Esophagus muscularis mucosa (tissue), 4 donors: Measurements from ENCODE around the gene PITPNB. TPM values are rescaled to one million over a fixed set of nuclear protein-coding genes. Genes with fewer than 3 reads are reported as not detected.

Source experiments
- DNase-seq: peaks from one replicate; pipeline ENCODE4 v3.0.0-alpha.2; 2017; ENCODE audit errors: extremely low spot score
- H3K27ac ChIP-seq, 4 donors: fragments of 200-600 bp; sonication (generic); replicated peaks in 1 of 4; 1 replicate in 3 of 4; 2 replicates in 1 of 4; pipeline ENCODE4 v1.5.1; 2016 to 2019; ENCODE audit warnings: mild to moderate bottlenecking in 1 of 4
- H3K27me3 ChIP-seq, 4 donors: fragments of 200-600 bp; sonication (generic); one replicate each; pipeline versions ENCODE4 v1.5.1 to v1.6.0; 2016 to 2019
- H3K36me3 ChIP-seq, 4 donors: fragments of 200-600 bp; sonication (generic); one replicate each; pipeline ENCODE4 v1.5.1; 2016 to 2019
- H3K4me1 ChIP-seq, 4 donors: fragments of 200-600 bp; sonication (generic); one replicate each; pipeline ENCODE4 v1.5.1; 2016 to 2019
- H3K4me3 ChIP-seq, 4 donors: fragments of 200-600 bp; sonication (generic); 1 replicate in 2 of 4; 2 replicates in 2 of 4; pipeline ENCODE4 v1.5.1; 2016 to 2019; ENCODE audit warnings: mild to moderate bottlenecking in 4 of 4, moderate library complexity in 1 of 4
- H3K9me3 ChIP-seq, 4 donors: fragments of 200-600 bp; sonication (generic); 1 replicate in 3 of 4; 2 replicates in 1 of 4; pipeline ENCODE4 v1.5.1; 2016 to 2019
- EP300 ChIP-seq: sonication (generic); formaldehyde crosslinking; IDR thresholded peaks from one replicate; pipeline ENCODE4 v1.6.1; 2017; ENCODE audit warnings: antibody characterized with exemption
- POLR2A ChIP-seq: fragments of 450-650 bp; IDR thresholded peaks from one replicate; pipeline ENCODE4 v1.6.1; 2017; ENCODE audit warnings: antibody characterized with exemption, moderate library complexity, mild to moderate bottlenecking, low read depth
- POLR2AphosphoS5 ChIP-seq, 2 donors: sonication (generic); formaldehyde crosslinking; IDR thresholded peaks; one replicate each; pipeline ENCODE4 v1.6.1; 2017; ENCODE audit warnings: antibody characterized with exemption in 2 of 2
- WGBS: methylation state at CpG from one replicate; pipeline ENCODE4 v1.1.5; 2018; 5-methylcytosine and 5-hydroxymethylcytosine counted together
- intact Hi-C: fragments of 100-400 bp; cut with DNase I; formaldehyde crosslinking; loops from one replicate; pipeline ENCODE4 v1.15.1; 2023
- total RNA-seq, 4 donors: library from RNA; depleted of rRNA; stranded (reverse); fragments of >200 nt; gene quantifications; one replicate each; pipeline versions ENCODE4 v1.1.0 to v1.2.1, GENCODE V29; 2016
- TF ChIP-seq, protein P1 (sequence below), 3 experiments: fragments of 200-600 bp in 2 of 3; fragments of 450-650 bp in 1 of 3; sonication (generic) in 2 of 3; IDR thresholded peaks; one replicate each; pipeline ENCODE4 v1.5.1; 2017 to 2019; ENCODE audit warnings: antibody characterized with exemption in 3 of 3, mild to moderate bottlenecking in 2 of 3, moderate library complexity in 1 of 3

The PITPNB gene
- total RNA-seq, 4 donors from 2014 or later = 70.3 to 99.7 (median 89.3) TPM

DNA sequence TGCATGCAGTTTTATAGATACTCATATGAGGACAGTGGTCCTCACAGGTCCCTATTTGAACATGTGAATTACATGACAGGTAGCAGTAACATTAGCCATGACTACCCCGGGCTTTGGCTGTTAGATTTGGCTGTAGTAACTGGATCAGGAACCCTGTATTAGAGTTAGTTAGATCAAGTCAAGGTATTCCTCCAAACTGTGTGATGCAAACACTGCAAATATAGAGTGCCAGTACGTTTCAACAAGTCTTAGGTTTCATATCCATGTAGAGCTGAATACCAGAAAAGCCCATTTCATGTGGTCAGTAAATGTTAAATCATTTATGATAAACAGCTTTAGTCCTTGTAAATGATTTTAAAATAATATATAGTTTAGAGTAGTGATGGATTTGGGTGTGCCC lies 29.5 kb upstream of the PITPNB start:
- Histone ChIP-seq H3K27me3 (no peaks in the 10 kb centered on the region), H3K27ac (no peak overlapping the region), H3K4me3 (no peak overlapping the region), H3K4me1 (peaks cover 0 to 11% (median 7%) of the 10 kb centered on the region in 4 donors), H3K9me3 (no peaks in the 10 kb centered on the region), H3K36me3 (no peaks in the 10 kb centered on the region)
- intact Hi-C loops = no loop called here
- 89% methylated on average over 2 of the region's 2 CpGs for WGBS
- TF ChIP-seq POLR2A (no peak), POLR2AphosphoS5 (IDR thresholded peaks at IDR 0.05) (no peak), EP300 (no peak)
- TF ChIP-seq, protein P1, sequence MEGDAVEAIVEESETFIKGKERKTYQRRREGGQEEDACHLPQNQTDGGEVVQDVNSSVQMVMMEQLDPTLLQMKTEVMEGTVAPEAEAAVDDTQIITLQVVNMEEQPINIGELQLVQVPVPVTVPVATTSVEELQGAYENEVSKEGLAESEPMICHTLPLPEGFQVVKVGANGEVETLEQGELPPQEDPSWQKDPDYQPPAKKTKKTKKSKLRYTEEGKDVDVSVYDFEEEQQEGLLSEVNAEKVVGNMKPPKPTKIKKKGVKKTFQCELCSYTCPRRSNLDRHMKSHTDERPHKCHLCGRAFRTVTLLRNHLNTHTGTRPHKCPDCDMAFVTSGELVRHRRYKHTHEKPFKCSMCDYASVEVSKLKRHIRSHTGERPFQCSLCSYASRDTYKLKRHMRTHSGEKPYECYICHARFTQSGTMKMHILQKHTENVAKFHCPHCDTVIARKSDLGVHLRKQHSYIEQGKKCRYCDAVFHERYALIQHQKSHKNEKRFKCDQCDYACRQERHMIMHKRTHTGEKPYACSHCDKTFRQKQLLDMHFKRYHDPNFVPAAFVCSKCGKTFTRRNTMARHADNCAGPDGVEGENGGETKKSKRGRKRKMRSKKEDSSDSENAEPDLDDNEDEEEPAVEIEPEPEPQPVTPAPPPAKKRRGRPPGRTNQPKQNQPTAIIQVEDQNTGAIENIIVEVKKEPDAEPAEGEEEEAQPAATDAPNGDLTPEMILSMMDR (IDR thresholded peaks at IDR 0.05) = no peak
- no peak for DNase-seq

DNA sequence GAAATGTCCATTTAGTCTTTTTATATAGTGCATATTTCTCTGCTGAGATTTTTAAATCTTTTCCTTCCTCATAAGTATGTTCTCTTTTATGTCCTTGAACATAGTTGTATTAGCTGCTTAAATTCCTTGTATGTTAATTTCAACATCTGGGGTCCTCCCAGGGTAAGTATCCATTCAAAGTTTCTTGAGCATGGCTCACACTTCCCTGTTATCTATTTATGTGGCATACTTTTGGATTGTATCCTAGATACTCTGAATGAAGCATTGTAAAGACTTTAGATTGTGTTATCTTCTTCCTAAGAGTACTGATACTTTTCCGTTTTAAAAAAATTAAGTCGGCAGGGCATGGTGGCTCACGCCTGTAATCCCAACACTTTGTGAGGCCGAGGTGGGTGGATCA lies 28.4 kb upstream of the PITPNB start:
- no peak overlapping the region for H3K27ac ChIP-seq
- H3K36me3 ChIP-seq = peaks cover 0 to 6% (median 0%) of the 10 kb centered on the region in 4 donors
- H3K4me3 ChIP-seq = no peak overlapping the region
- no peaks in the 10 kb centered on the region for H3K27me3 ChIP-seq
- H3K4me1 ChIP-seq = peaks cover 0 to 8% (median 7%) of the 10 kb centered on the region in 4 donors
- WGBS = 98% methylated on average over 4 of the region's 4 CpGs
- TF ChIP-seq, protein P1 (IDR thresholded peaks at IDR 0.05) = no peak
- TF ChIP-seq POLR2AphosphoS5 (IDR thresholded peaks at IDR 0.05) (no peak), EP300 (no peak), POLR2A (no peak)
- H3K9me3 ChIP-seq = no peaks in the 10 kb centered on the region
- no peak for DNase-seq
- intact Hi-C loops = no loop called here

DNA sequence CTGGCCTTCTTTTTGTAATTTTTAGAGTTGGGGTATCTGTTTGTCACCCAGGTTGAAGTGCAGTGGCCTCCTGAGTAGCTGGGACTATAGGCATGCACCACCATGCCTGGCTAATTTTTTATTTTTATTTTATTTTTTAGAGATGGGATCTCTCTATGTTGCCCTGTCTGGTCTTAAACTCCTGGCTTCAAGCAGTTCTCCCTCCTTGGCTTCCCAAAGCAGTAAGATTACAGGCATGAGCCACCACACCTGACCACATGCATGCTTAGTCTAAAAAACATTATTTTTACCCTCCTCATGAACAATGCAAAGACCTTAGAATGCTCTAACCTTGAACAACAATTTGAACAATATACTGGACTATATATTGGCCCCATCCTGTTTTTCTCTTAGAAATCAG lies 22.1 kb upstream of the PITPNB start:
- no peak for DNase-seq
- no peaks in the 10 kb centered on the region for H3K4me1 ChIP-seq
- no peaks in the 10 kb centered on the region for H3K27me3 ChIP-seq
- H3K36me3 ChIP-seq = peaks cover 0 to 22% (median 2%) of the 10 kb centered on the region in 4 donors
- H3K9me3 ChIP-seq = no peaks in the 10 kb centered on the region
- intact Hi-C loops = no loop called here
- H3K4me3 ChIP-seq = no peak overlapping the region
- H3K27ac ChIP-seq = no peak overlapping the region
- TF ChIP-seq, protein P1 (IDR thresholded peaks at IDR 0.05) = no peak
- TF ChIP-seq POLR2AphosphoS5 (IDR thresholded peaks at IDR 0.05) (no peak), POLR2A (no peak), EP300 (no peak)

DNA sequence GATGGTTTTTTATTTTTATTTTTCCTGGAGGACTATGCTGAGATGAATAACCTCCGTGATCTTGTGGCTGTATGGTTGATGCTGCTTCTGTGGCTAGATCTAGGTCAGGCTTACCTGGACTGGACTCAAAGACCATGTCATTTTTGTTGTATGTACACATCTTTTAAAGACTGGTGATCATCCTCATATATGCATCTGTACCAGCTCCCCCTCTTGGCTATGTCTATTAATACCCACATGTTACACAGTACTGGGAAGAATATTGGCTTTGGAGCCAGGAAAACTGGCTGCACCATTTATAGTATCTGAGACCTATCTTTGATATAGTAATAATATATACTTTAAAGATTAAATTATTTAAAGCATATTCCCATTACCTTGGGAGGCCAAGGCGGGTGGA lies 18.4 kb upstream of the PITPNB start:
- intact Hi-C loops = no loop called here
- 89% methylated on average over 2 of the region's 2 CpGs for WGBS

More for the DNA sequence above, 18.4 kb upstream of the PITPNB start:
- H3K27ac ChIP-seq = no peak overlapping the region
- H3K4me3 ChIP-seq = no peak overlapping the region
- H3K27me3 ChIP-seq = no peaks in the 10 kb centered on the region
- no peaks in the 10 kb centered on the region for H3K9me3 ChIP-seq
- H3K36me3 ChIP-seq = peaks cover 0 to 21% (median 2%) of the 10 kb centered on the region in 4 donors
- no peaks in the 10 kb centered on the region for H3K4me1 ChIP-seq
- TF ChIP-seq POLR2AphosphoS5 (IDR thresholded peaks at IDR 0.05) (no peak), POLR2A (no peak), EP300 (no peak)
- TF ChIP-seq, protein P1 (IDR thresholded peaks at IDR 0.05) = no peak
- no peak for DNase-seq
